ENCODE measurements around the gene PCNX3. TPM values are rescaled to one million over a fixed set of nuclear protein-coding genes. Genes with fewer than 3 reads are reported as not detected.

Gene PCNX3
- total RNA-seq, 1 donor from 2014 or later = 34.0 TPM

- H3K4me3 ChIP-seq = no peak overlapping the region
- H3K36me3 ChIP-seq = peaks cover 45% of the 10 kb centered on the region
- no peaks in the 10 kb centered on the region for H3K9me3 ChIP-seq
- peaks cover 22% of the 10 kb centered on the region for H3K4me1 ChIP-seq
- ATAC-seq (no peak), DNase-seq (no peak)
- H3K27me3 ChIP-seq = no peaks in the 10 kb centered on the region
- intact Hi-C loops (cut with DNase I) = no loop called here
- H3K27ac ChIP-seq = no peak overlapping the region
- TF ChIP-seq, protein P1, sequence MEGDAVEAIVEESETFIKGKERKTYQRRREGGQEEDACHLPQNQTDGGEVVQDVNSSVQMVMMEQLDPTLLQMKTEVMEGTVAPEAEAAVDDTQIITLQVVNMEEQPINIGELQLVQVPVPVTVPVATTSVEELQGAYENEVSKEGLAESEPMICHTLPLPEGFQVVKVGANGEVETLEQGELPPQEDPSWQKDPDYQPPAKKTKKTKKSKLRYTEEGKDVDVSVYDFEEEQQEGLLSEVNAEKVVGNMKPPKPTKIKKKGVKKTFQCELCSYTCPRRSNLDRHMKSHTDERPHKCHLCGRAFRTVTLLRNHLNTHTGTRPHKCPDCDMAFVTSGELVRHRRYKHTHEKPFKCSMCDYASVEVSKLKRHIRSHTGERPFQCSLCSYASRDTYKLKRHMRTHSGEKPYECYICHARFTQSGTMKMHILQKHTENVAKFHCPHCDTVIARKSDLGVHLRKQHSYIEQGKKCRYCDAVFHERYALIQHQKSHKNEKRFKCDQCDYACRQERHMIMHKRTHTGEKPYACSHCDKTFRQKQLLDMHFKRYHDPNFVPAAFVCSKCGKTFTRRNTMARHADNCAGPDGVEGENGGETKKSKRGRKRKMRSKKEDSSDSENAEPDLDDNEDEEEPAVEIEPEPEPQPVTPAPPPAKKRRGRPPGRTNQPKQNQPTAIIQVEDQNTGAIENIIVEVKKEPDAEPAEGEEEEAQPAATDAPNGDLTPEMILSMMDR (IDR thresholded peaks at IDR 0.05) = no peak
Observed at GRCh38 chr11:65617136-65617850, 1.7 kb downstream of the PCNX3 start.

DNA sequence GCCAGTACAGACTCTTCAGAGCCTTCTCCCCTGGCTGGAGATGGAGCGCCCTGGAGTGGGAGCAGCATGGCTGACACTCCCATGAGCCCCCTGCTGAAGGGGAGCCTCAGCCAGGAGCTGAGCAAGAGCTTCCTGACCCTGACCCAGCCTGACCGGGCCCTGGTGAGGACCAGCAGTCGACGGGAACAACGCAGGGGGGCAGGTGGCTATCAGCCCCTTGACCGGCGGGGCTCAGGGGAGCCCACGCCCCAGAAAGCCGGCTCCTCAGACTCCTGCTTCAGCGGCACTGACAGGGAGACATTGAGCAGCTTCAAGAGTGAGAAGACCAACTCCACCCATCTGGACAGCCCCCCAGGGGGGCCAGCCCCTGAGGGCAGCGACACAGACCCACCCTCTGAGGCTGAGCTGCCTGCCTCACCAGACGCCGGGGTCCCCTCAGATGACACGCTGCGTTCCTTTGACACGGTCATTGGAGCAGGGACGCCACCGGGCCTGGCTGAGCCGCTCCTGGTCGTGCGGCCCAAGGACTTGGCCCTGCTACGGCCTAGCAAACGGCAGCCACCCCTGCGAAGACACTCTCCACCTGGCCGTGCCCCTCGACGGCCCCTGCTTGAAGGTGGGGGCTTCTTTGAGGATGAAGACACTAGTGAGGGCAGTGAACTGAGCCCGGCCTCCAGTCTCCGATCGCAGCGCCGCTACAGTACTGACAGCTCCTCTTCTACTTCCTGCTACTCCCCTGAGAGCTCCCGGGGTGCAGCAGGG, 2.6 kb downstream of the PCNX3 start:
- Histone ChIP-seq H3K9me3 (no peaks in the 10 kb centered on the region), H3K4me3 (no peak overlapping the region), H3K27me3 (no peaks in the 10 kb centered on the region), H3K36me3 (peaks cover 44% of the 10 kb centered on the region), H3K4me1 (peaks cover 14% of the 10 kb centered on the region), H3K27ac (no peak overlapping the region)
- TF ChIP-seq, protein P1 (IDR thresholded peaks at IDR 0.05) = no peak
- no peak for ATAC-seq
- intact Hi-C loops (cut with DNase I) = no loop called here
- no peak for DNase-seq

DNA sequence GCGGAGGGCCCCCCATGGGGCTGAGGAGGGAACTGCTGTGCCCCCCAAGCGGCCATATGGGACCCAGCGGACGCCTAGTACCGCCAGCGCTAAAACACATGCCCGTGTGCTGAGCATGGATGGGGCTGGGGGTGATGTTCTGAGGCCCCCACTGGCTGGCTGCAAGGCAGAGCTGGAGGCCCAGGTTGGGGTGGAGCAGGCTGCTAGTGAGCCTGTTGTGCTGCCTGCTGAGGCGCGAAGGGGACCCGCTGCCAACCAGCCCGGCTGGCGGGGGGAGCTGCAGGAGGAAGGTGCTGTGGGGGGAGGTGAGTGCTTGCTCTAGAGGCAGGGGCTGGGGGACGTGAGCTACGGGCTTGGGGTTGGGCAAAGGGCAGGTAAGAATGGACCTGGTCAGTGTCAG, 3.2 kb downstream of the PCNX3 start:
- Histone ChIP-seq H3K9me3 (no peaks in the 10 kb centered on the region), H3K4me3 (no peak overlapping the region), H3K27me3 (no peaks in the 10 kb centered on the region), H3K27ac (no peak overlapping the region), H3K36me3 (peaks cover 50% of the 10 kb centered on the region), H3K4me1 (peaks cover 12% of the 10 kb centered on the region)
- ATAC-seq = no peak
- DNase-seq = no peak
- intact Hi-C loops (cut with DNase I) = no loop called here
- TF ChIP-seq, protein P1 (IDR thresholded peaks at IDR 0.05) = no peak

DNA sequence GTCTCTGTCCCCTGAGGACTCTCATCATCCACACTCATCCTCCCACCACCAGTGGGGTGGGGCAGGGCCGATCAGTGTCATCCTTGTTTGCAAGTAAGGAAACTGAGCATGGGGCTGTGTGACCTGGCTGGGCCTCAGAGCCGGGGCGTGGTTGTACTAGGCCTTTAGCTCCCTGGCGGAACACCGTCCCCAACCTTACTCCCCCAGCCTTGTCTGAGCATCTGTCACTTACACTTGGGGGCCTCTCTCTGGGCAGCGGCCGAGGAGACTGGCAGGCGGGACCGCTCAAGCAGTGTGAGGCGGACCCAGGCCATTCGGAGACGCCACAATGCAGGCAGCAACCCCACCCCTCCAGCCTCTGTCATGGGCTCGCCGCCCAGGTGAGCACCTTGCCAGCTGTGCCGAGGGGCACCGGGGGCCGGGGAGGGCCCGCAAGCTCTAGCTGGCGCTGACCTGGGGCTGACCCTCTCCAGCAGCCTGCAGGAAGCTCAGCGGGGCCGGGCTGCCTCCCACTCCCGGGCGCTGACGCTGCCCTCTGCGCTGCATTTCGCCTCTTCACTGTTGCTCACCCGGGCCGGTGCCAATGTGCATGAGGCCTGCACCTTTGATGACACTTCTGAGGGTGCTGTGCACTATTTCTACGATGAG, 3.8 kb downstream of the PCNX3 start:
- intact Hi-C loops (cut with DNase I) = no loop called here
- no peak for ATAC-seq
- no peaks in the 10 kb centered on the region for H3K9me3 ChIP-seq
- no peak for DNase-seq
- no peak overlapping the region for H3K27ac ChIP-seq
- H3K4me3 ChIP-seq = no peak overlapping the region
- H3K27me3 ChIP-seq = no peaks in the 10 kb centered on the region
- peaks cover 12% of the 10 kb centered on the region for H3K4me1 ChIP-seq
- TF ChIP-seq, protein P1 (IDR thresholded peaks at IDR 0.05) = no peak
- H3K36me3 ChIP-seq = peaks cover 56% of the 10 kb centered on the region

DNA sequence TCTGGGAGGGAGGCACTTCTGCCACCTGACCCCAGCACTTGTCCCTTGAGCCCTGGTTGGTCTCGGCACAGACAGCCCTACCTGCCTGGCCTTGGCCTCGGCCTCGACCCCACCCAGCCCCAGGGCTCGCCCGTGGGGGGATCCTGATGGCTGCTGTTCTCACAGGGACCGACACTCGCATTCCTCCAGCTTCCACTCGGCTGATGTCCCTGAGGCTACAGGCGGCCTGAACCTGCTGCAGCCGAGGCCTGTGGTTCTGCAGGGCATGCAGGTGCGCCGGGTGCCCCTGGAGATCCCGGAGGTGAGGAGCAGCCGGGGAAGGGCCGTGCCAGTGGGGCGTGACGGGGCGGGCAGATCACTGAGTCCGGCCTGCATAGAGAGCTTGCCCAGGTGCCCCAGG, 5.1 kb downstream of the PCNX3 start:
- peak; percentile 40 for ATAC-seq
- Histone ChIP-seq H3K27me3 (no peaks in the 10 kb centered on the region), H3K9me3 (no peaks in the 10 kb centered on the region), H3K4me1 (peaks cover 12% of the 10 kb centered on the region), H3K27ac (no peak overlapping the region), H3K36me3 (peaks cover 69% of the 10 kb centered on the region), H3K4me3 (no peak overlapping the region)
- TF ChIP-seq, protein P1 (IDR thresholded peaks at IDR 0.05) = no peak
- DNase-seq = no peak
- intact Hi-C loops (cut with DNase I) = no loop called here

All from upper lobe of right lung (tissue), 1 donor.